ENCODE measurements around the gene HMX1. TPM values are rescaled to one million over a fixed set of nuclear protein-coding genes. Genes with fewer than 3 reads are reported as not detected.

Gene HMX1
- total RNA-seq, 1 experiment from 2014 or later: not detected

DNA sequence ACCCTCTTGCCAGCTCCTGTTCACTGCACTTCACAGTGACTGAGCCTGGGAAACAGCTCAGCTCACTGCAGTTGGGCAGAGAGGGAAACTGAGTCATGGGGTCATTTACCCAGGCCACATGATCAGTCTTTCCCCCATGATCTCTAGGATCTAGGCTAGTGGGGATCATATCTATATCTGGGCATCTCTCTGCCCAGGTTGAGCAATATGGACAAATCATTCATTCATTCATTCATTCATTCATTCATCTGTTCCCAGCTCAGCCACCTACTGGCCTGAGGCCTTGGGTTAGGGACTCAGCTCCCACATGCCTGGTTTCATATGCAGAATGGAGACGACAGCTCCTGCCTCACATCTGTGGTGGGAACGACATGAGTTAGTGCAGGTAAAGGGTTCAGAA lies 45.3 kb upstream of the HMX1 start:
- H3K9me3 Mint-ChIP-seq (ENCODE audit: unreplicated experiment): no peaks in the 10 kb centered on the region
- ChIA-PET POLR2A (interaction anchor here (0.9 kb wide), 1 partner anchor 12 kb away, joined by 3 read pairs; no protein-coding TSS in a partner anchor), CTCF (interaction anchor here (0.6 to 4.6 kb wide), 28 partner anchors 11 to 717 kb away, joined by 3 to 102 read pairs (median 5); no protein-coding TSS in a partner anchor)
- H3K27ac Mint-ChIP-seq (ENCODE audit: low read depth, unreplicated experiment): no peak overlapping the region
- TF ChIP-seq, protein P1, sequence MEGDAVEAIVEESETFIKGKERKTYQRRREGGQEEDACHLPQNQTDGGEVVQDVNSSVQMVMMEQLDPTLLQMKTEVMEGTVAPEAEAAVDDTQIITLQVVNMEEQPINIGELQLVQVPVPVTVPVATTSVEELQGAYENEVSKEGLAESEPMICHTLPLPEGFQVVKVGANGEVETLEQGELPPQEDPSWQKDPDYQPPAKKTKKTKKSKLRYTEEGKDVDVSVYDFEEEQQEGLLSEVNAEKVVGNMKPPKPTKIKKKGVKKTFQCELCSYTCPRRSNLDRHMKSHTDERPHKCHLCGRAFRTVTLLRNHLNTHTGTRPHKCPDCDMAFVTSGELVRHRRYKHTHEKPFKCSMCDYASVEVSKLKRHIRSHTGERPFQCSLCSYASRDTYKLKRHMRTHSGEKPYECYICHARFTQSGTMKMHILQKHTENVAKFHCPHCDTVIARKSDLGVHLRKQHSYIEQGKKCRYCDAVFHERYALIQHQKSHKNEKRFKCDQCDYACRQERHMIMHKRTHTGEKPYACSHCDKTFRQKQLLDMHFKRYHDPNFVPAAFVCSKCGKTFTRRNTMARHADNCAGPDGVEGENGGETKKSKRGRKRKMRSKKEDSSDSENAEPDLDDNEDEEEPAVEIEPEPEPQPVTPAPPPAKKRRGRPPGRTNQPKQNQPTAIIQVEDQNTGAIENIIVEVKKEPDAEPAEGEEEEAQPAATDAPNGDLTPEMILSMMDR (IDR thresholded peaks at IDR 0.05; ENCODE audit: unreplicated experiment): no peak
- peaks cover 28% of the 10 kb centered on the region for H3K27me3 Mint-ChIP-seq (ENCODE audit: insufficient read depth, unreplicated experiment)
- no peak overlapping the region for H3K4me3 Mint-ChIP-seq (ENCODE audit: unreplicated experiment)
- peaks cover 4% of the 10 kb centered on the region for H3K36me3 Mint-ChIP-seq (ENCODE audit: insufficient read depth, unreplicated experiment)
- DNase-seq (ENCODE audit: unreplicated experiment): no peak
- intact Hi-C loops (cut with micrococcal nuclease): loop anchor here (10.0 kb wide), 1 partner anchor 312 kb away; no protein-coding TSS in a partner anchor
- BruUV-seq (replicated peaks): no TSS peak
- H3K4me1 Mint-ChIP-seq (ENCODE audit: insufficient read depth, unreplicated experiment): no peaks in the 10 kb centered on the region

DNA sequence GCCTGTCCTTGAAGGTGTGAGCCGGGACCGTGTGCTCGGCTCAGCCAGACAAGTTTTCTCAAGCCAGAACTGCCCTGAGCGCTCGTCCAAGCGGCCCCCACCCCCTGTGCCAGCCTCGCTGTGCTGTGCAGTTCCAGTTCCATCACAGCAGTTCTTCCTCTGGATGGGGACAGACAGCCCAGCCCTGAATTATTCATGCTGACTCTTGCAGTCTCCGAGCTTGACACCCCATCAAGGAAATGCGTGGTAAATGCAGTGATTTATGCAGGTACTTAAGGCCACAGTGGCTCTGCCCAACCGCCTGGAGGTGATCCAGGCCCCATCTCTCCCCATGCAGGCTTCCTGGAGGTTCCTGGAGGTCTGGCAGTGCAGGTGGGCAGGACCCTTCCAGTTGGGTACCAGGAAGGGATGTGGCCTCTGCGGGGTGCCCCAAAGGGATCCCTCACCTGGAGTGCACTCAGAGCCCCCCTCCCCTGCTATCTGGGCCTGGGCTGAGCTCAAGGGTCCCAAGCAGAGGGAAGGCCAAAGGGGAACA lies 44.8 kb upstream of the HMX1 start:
- DNase-seq (ENCODE audit: unreplicated experiment): no peak
- Mint-ChIP-seq H3K4me1 (ENCODE audit: insufficient read depth, unreplicated experiment) (no peaks in the 10 kb centered on the region), H3K4me3 (ENCODE audit: unreplicated experiment) (no peak overlapping the region), H3K36me3 (ENCODE audit: insufficient read depth, unreplicated experiment) (peaks cover 4% of the 10 kb centered on the region), H3K27ac (ENCODE audit: low read depth, unreplicated experiment) (no peak overlapping the region), H3K27me3 (ENCODE audit: insufficient read depth, unreplicated experiment) (peaks cover 28% of the 10 kb centered on the region), H3K9me3 (ENCODE audit: unreplicated experiment) (no peaks in the 10 kb centered on the region)
- no TSS peak for BruUV-seq (replicated peaks)
- ChIA-PET POLR2A (interaction anchor here (0.9 kb wide), 1 partner anchor 11 kb away, joined by 3 read pairs; no protein-coding TSS in a partner anchor), CTCF (interaction anchor here (0.5 to 4.6 kb wide), 16 partner anchors 11 to 448 kb away, joined by 3 to 102 read pairs (median 8); no protein-coding TSS in a partner anchor)
- TF ChIP-seq, protein P1 (IDR thresholded peaks at IDR 0.05; ENCODE audit: unreplicated experiment): no peak
- intact Hi-C loops (cut with micrococcal nuclease): loop anchor here (10.0 kb wide), 1 partner anchor 312 kb away; no protein-coding TSS in a partner anchor

DNA sequence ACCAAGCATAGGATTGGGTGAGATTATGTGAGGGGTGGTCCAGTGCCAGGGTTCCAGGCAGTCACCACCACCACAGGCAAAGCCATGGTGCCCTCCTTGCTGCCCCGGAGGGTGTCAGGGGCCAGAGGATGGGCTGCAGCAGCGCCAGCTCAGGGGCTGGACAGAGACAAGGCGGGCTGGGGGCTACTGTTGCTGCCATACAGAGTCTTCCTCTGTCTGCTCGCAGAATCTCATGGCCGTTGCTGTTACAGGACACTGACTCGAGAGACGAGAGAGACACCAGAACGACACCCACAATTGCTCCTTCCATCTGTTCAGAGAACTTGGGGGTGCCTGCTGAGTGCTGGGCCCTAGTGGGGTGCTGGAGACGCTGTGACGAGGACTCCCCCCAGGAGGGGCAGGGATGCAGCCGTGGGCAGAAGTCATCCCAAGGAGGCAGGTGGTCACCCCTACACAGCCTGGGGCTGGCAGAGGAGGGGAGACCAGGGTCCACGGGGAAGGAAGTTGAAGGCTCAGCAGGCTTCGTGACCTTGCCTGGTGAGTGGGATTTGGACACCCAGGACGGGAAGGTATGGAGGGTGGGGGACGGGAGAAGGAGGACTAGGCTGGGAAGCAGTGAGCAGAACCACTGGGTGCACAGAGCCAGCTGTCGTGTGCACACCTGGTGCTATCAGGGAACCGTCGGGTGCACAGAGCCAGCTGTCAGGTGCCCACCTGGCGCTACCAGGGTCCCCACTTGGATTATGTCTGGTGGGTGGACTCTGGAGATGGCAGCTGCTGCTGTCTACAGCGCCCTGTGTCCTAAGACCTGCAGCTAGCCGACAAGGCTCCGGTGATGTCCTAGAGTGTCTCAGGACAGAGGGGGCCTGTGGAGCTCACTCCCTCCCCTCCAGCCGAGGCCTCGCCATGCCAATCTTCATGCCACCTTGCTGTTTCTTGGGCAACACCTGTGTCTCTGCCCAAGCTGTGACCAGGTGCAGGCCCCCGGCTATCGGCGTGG lies 43.9 kb upstream of the HMX1 start:
- CTCF ChIA-PET: interaction anchor here (0.5 to 4.6 kb wide), 6 partner anchors 7 to 447 kb away, joined by 3 to 102 read pairs (median 11); no protein-coding TSS in a partner anchor
- Mint-ChIP-seq H3K4me1 (ENCODE audit: insufficient read depth, unreplicated experiment) (no peaks in the 10 kb centered on the region), H3K27ac (ENCODE audit: low read depth, unreplicated experiment) (no peak overlapping the region), H3K4me3 (ENCODE audit: unreplicated experiment) (no peak overlapping the region), H3K9me3 (ENCODE audit: unreplicated experiment) (no peaks in the 10 kb centered on the region), H3K27me3 (ENCODE audit: insufficient read depth, unreplicated experiment) (peaks cover 25% of the 10 kb centered on the region), H3K36me3 (ENCODE audit: insufficient read depth, unreplicated experiment) (peaks cover 4% of the 10 kb centered on the region)
- POLR2A ChIA-PET: no interaction called here
- intact Hi-C loops (cut with micrococcal nuclease): loop anchor here (10.0 kb wide), 1 partner anchor 311 kb away; no protein-coding TSS in a partner anchor
- TF ChIP-seq, protein P1 (IDR thresholded peaks at IDR 0.05; ENCODE audit: unreplicated experiment): no peak
- no TSS peak for BruUV-seq (replicated peaks)
- DNase-seq (ENCODE audit: unreplicated experiment): no peak
